ENCODE measurements around the gene PSMB3. TPM values are rescaled to one million over a fixed set of nuclear protein-coding genes. Genes with fewer than 3 reads are reported as not detected.

Gene PSMB3
- total RNA-seq, 1 experiment from 2014 or later, result 346 TPM

DNA sequence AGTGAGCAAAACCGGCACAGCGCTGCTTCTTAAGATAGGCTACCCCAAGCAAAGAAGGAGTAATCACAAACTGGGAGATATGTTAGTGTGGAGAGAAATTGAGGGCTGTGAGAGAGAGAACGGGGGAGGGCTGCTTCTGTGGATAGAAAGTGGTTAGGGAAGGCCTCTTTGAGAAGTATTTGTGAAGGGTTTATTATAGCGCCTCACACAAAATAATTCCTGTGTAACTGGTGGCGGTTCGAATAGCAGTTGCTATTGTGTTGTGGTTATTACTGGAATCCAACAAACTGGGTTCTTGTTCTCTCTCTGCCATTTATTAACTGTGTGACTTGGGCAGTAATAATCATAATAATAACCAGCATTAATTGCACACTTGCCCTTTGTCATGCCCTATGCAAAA lies 31.6 kb upstream of the PSMB3 start:
- CTCF ChIA-PET, result no interaction called here
- H3K79me2 ChIP-seq (ENCODE audit: insufficient read depth, low read length), result no peaks in the 10 kb centered on the region

More for the DNA sequence above, 31.6 kb upstream of the PSMB3 start:
- Histone ChIP-seq H3K27me3 (ENCODE audit: insufficient read depth, low read length) (no peaks in the 10 kb centered on the region), H3K9ac (ENCODE audit: low read length) (no peak overlapping the region), H2AFZ (ENCODE audit: low read depth, low read length, poor library complexity, severe bottlenecking) (no peak overlapping the region), H3K9me2 (ENCODE audit: insufficient read depth) (no peaks in the 10 kb centered on the region), H4K20me1 (ENCODE audit: insufficient read depth) (no peaks in the 10 kb centered on the region), H3K4me2 (ENCODE audit: low read length) (no peak overlapping the region), H3K4me3 (replicated peaks in 1 of 2; ENCODE audit: low read depth in 1 of 2, low read length in 2 of 2) (no peak overlapping the region), H3K9me3 (ENCODE audit: control insufficient read depth in 1 of 2, insufficient read depth in 1 of 2, low read depth in 1 of 2, low read length in 2 of 2) (no peaks in the 10 kb centered on the region), H3K36me3 (ENCODE audit: control insufficient read depth in 1 of 2, insufficient read depth in 2 of 2, low read length in 2 of 2) (peaks cover 15 to 18% of the 10 kb centered on the region in 2 experiments), H3K27ac (ENCODE audit: low read depth, low read length) (no peak overlapping the region), H3K4me1 (ENCODE audit: control insufficient read depth in 1 of 2, insufficient read depth in 2 of 2, low read length in 2 of 2) (peaks cover 5 to 19% of the 10 kb centered on the region in 2 experiments)
- ChIA-PET POLR2A (no interaction called here), RAD21 (ENCODE audit: low non-redundant PET in 1 of 2, low total read pairs in 2 of 2, uncharacterized antibody in 2 of 2, unreplicated experiment in 2 of 2) (no interaction called here)
- intact Hi-C loops (cut with micrococcal nuclease), result no loop called here
- DNase-seq (ENCODE audit: low read depth, low spot score), result no peak
- no peak for TF ChIP-seq YY1 (IDR thresholded peaks at IDR 0.05; ENCODE audit: extremely low read depth, insufficient replicate concordance, low read depth, low read length)
- TF ChIP-seq RAD21 (IDR thresholded peaks at IDR 0.05; ENCODE audit: low read depth), result no peak
- TF ChIP-seq ZFX (IDR thresholded peaks at IDR 0.05), result no peak
- TF ChIP-seq ELF1 (IDR thresholded peaks at IDR 0.05; ENCODE audit: borderline replicate concordance, low read depth), result no peak
- no peak for TF ChIP-seq ATF3 (IDR thresholded peaks at IDR 0.05)
- TF ChIP-seq SP1 (IDR thresholded peaks at IDR 0.05; ENCODE audit: low read depth), result no peak
- no peak for TF ChIP-seq EGR1 (IDR thresholded peaks at IDR 0.05; ENCODE audit: low read depth)
- TF ChIP-seq CTCF (IDR thresholded peaks at IDR 0.05 in 2 of 3, conservative IDR thresholded peaks at IDR 0.05 in 1 of 3; ENCODE audit: borderline replicate concordance in 1 of 3, insufficient read depth in 1 of 3, low read depth in 2 of 3, low read length in 2 of 3), result no peak
- TF ChIP-seq EZH2 (IDR thresholded peaks at IDR 0.05), result no peak
- TF ChIP-seq SIN3A (IDR thresholded peaks at IDR 0.05; ENCODE audit: low read depth), result no peak
- TF ChIP-seq JUND (IDR thresholded peaks at IDR 0.05), result no peak
- no TSS peak for BruUV-seq (replicated peaks)
- ATAC-seq, result no peak

All from HCT116 (cell line).